KMS-11 (cell line): ENCODE data around the gene RGS8.

ENCODE experiments used
- H2AFZ ChIP-seq: fragments of 200-600 bp; sonication (generic); 2 replicates; pipeline ENCODE4 v1.6.1; 2016; ENCODE audit warnings: antibody characterized with exemption, mixed run types, low read depth
- H3K27ac ChIP-seq: fragments of 200-600 bp; sonication (generic); 2 replicates; pipeline ENCODE4 v1.6.1; 2016; ENCODE audit warnings: mild to moderate bottlenecking, mixed run types
- H3K27me3 ChIP-seq: fragments of 200-600 bp; sonication (generic); 2 replicates; pipeline ENCODE4 v1.6.1; 2017; ENCODE audit warnings: mild to moderate bottlenecking, low read depth, mixed run types, moderate library complexity; ENCODE audit not compliant: insufficient read depth
- H3K36me3 ChIP-seq: fragments of 200-600 bp; sonication (generic); 2 replicates; pipeline ENCODE4 v1.6.1; 2017; ENCODE audit warnings: mild to moderate bottlenecking, mixed run types; ENCODE audit not compliant: insufficient read depth
- H3K4me1 ChIP-seq: fragments of 200-600 bp; sonication (generic); 2 replicates; pipeline ENCODE4 v1.6.1; 2016; ENCODE audit warnings: mild to moderate bottlenecking, low read depth, mixed run types; ENCODE audit not compliant: poor library complexity, severe bottlenecking
- H3K4me2 ChIP-seq: fragments of 200-600 bp; sonication (generic); 2 replicates; pipeline ENCODE4 v1.7.0; 2016; ENCODE audit warnings: mild to moderate bottlenecking, mixed run types
- H3K4me3 ChIP-seq: fragments of 200-600 bp; sonication (generic); IDR thresholded peaks from 2 replicates; pipeline ENCODE4 v1.6.1; 2017; ENCODE audit warnings: low read depth, low read length, mixed read lengths; ENCODE audit not compliant: insufficient read depth
- H3K79me2 ChIP-seq: fragments of 200-600 bp; sonication (generic); 2 replicates; pipeline ENCODE4 v1.6.1; 2016; ENCODE audit warnings: low read depth, mixed run types; ENCODE audit not compliant: insufficient read depth
- H3K9ac ChIP-seq: fragments of 200-600 bp; sonication (generic); 2 replicates; pipeline ENCODE4 v1.6.1; 2016; ENCODE audit warnings: mild to moderate bottlenecking, mixed run types
- H4K20me1 ChIP-seq: fragments of 200-600 bp; sonication (generic); 2 replicates; pipeline ENCODE4 v1.6.1; 2016; ENCODE audit warnings: mild to moderate bottlenecking, mixed run types; ENCODE audit not compliant: insufficient read depth
- CTCF ChIP-seq: fragments of 200-600 bp; sonication (generic); conservative IDR thresholded peaks from 2 replicates; pipeline ENCODE4 v1.6.1; 2017; ENCODE audit warnings: low read depth, mild to moderate bottlenecking, antibody characterized with exemption, low read length, moderate library complexity, mixed read lengths

The RGS8 gene

DNA sequence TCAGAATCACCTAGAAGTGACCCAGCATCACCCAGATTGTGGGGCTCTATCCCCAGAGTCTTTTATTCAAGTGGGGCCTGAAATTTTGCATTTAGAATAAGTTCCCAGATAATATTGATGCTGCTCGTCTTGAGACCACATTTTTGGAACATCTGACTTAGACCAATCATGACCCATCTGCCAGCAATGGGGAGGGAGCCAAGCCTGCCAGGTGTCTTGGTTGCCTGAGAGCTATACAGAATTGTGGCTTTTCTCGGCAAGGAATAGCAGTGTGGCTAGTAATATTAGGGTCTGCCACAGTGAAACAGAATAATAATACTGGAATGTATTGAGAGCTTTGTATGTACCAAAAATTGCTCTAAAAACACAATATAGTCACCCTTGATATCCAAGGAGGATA lies 31.1 kb upstream of the RGS8 start:
- H4K20me1 ChIP-seq = no peaks in the 10 kb centered on the region
- H3K36me3 ChIP-seq = no peaks in the 10 kb centered on the region
- no peak for TF ChIP-seq CTCF
- no peak overlapping the region for H3K9ac ChIP-seq
- H3K4me1 ChIP-seq = peaks cover 30% of the 10 kb centered on the region
- no peaks in the 10 kb centered on the region for H3K79me2 ChIP-seq
- no peaks in the 10 kb centered on the region for H3K27me3 ChIP-seq
- no peak overlapping the region for H3K4me3 ChIP-seq
- H2AFZ ChIP-seq = no peak overlapping the region
- no peak overlapping the region for H3K4me2 ChIP-seq
- no peak overlapping the region for H3K27ac ChIP-seq

- H3K4me3 ChIP-seq = no peak overlapping the region
Observed at GRCh38 chr1:182714546-182714945, 30.2 kb upstream of the RGS8 start.

GRCh38 chr1:182713939-182714338 lies 29.6 kb upstream of the RGS8 start:
- Histone ChIP-seq H4K20me1 (no peaks in the 10 kb centered on the region), H3K79me2 (no peaks in the 10 kb centered on the region), H3K27me3 (no peaks in the 10 kb centered on the region), H3K4me1 (peaks cover 28% of the 10 kb centered on the region), H3K4me3 (no peak overlapping the region), H3K36me3 (no peaks in the 10 kb centered on the region), H2AFZ (no peak overlapping the region), H3K27ac (no peak overlapping the region), H3K9ac (no peak overlapping the region), H3K4me2 (no peak overlapping the region)
- no peak for TF ChIP-seq CTCF

More at GRCh38 chr1:182714546-182714945, 30.2 kb upstream of the RGS8 start:
- H4K20me1 ChIP-seq = no peaks in the 10 kb centered on the region
- H3K27ac ChIP-seq = no peak overlapping the region
- no peaks in the 10 kb centered on the region for H3K27me3 ChIP-seq
- H3K36me3 ChIP-seq = no peaks in the 10 kb centered on the region
- H2AFZ ChIP-seq = no peak overlapping the region
- H3K9ac ChIP-seq = no peak overlapping the region
- no peaks in the 10 kb centered on the region for H3K79me2 ChIP-seq
- TF ChIP-seq CTCF = no peak
- H3K4me1 ChIP-seq = peaks cover 30% of the 10 kb centered on the region
- H3K4me2 ChIP-seq = no peak overlapping the region

GRCh38 chr1:182713492-182713891 lies 29.1 kb upstream of the RGS8 start:
- H3K27me3 ChIP-seq = no peaks in the 10 kb centered on the region

More at GRCh38 chr1:182713492-182713891, 29.1 kb upstream of the RGS8 start:
- H3K4me2 ChIP-seq = no peak overlapping the region
- H3K79me2 ChIP-seq = no peaks in the 10 kb centered on the region
- peaks cover 24% of the 10 kb centered on the region for H3K4me1 ChIP-seq
- no peak overlapping the region for H3K4me3 ChIP-seq
- H3K27ac ChIP-seq = no peak overlapping the region
- no peaks in the 10 kb centered on the region for H3K36me3 ChIP-seq
- no peak overlapping the region for H2AFZ ChIP-seq
- TF ChIP-seq CTCF = no peak
- H4K20me1 ChIP-seq = no peaks in the 10 kb centered on the region
- H3K9ac ChIP-seq = no peak overlapping the region
